PFSK-1 (cell line): ENCODE measurements around the gene LMNTD2.

Source experiments
- FOXP2 ChIP-seq: optimal IDR thresholded peaks from 2 replicates; pipeline ENCODE3; 2011; ENCODE audit warnings: borderline replicate concordance, control low read depth, inconsistent platforms; ENCODE audit not compliant: insufficient read depth; ENCODE audit errors: extremely low read length, extremely low read depth
- POLR2AphosphoS5 ChIP-seq: IDR thresholded peaks from 2 replicates; pipeline ENCODE4 v1.6.1; 2012; ENCODE audit warnings: low read depth, mild to moderate bottlenecking, control low read depth, low read length, moderate library complexity
- REST ChIP-seq, 2 experiments: IDR thresholded peaks; 2 replicates each; pipeline versions ENCODE4 v1.6.1 to v1.8.0; 2011 to 2012; ENCODE audit warnings: low read depth in 2 of 2, low read length in 2 of 2, control low read depth in 1 of 2, inconsistent platforms in 1 of 2, mild to moderate bottlenecking in 1 of 2, moderate library complexity in 1 of 2; ENCODE audit not compliant: insufficient read depth in 1 of 2
- SIN3A ChIP-seq: IDR thresholded peaks from 2 replicates; pipeline ENCODE4 v1.6.1; 2012; ENCODE audit warnings: mild to moderate bottlenecking, low read length, moderate library complexity, borderline replicate concordance; ENCODE audit not compliant: insufficient read depth
- TAF1 ChIP-seq: IDR thresholded peaks from 2 replicates; pipeline ENCODE4 v1.6.1; 2012; ENCODE audit warnings: low read length, control low read depth, borderline replicate concordance; ENCODE audit not compliant: insufficient read depth

The LMNTD2 gene

DNA sequence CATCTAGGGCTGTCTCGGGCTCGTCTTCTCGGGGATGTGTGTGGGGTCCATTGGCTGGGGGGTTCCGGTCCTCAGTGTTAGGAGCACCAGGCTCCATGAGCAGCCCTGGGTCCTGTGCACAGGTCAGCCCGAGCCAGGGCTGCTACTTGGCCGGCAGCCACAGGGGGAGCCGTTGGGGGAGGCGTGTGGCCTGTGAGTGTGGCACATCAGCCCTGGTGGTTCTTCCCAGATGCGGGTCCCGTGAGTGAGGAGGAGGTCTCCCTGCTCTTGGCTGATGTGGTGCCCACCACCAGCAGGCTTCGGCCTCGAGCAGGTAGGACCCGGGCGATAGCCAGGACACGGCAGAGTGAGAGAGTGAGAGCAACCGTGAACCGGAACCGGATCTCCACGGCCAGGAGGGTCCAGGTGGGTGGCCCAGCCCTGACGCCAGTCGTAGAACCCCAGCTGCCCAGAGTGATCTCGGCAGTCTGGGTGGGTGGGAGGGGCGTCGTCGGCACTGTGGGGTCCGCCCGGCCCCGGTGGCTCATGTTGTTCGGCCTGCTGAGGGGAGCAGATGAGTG, 36.7 kb upstream of the LMNTD2 start:
- TF ChIP-seq POLR2AphosphoS5 (no peak), SIN3A (no peak), FOXP2 (no peak), TAF1 (no peak), REST (IDR thresholded peaks at IDR 0.05; ENCODE audit: insufficient read depth in 1 of 2, low read depth in 2 of 2, low read length in 2 of 2) (no peak)

DNA sequence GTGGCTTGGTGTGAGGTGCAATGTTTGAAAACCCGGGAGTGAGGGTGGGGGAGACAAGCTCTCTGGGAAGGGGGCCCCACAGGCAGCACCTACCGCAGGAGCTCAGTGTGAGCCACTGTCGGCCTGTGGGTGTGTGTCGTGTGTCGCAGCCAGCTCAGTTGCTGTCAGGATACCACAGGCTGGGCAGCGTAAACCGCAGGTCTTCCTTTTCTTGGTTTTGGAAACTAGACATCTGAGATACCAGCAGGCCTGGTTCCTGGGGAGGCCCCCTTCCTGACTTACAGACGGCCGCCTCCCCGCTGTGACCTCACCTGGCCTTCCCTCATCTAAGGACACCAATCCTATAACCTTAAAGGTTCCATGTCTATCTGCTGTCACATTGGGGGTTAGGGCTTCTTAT, 35.8 kb upstream of the LMNTD2 start:
- TF ChIP-seq REST (IDR thresholded peaks at IDR 0.05; ENCODE audit: insufficient read depth in 1 of 2, low read depth in 2 of 2, low read length in 2 of 2) (no peak), POLR2AphosphoS5 (no peak), SIN3A (no peak), TAF1 (no peak), FOXP2 (no peak)

DNA sequence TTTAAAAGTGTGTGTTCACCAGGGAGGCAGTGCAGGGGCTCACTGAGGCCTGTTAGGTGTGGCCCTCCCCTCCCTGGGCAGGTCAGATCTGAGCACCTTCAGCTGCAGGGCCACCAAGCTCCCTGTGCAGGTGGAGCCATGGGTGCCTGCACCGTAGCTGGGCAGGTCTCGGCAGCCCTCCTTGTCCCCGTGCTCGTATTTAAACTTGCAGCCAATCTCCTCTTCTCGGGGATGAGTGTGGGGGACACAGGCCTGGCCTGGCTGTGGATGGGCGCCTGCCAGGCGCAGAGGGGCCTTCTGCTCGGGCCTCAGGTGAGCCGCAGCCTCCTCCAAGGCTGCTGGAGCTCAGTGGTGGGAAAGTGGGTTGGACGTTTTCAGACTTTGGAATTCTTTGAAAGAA, 34.9 kb upstream of the LMNTD2 start:
- no peak for TF ChIP-seq FOXP2
- TF ChIP-seq REST (IDR thresholded peaks at IDR 0.05; ENCODE audit: insufficient read depth in 1 of 2, low read depth in 2 of 2, low read length in 2 of 2) = no peak
- TF ChIP-seq SIN3A = no peak
- no peak for TF ChIP-seq POLR2AphosphoS5
- TF ChIP-seq TAF1 = no peak

GRCh38 chr11:593347-593746, 32.8 kb upstream of the LMNTD2 start:
- no peak for TF ChIP-seq REST (IDR thresholded peaks at IDR 0.05; ENCODE audit: insufficient read depth in 1 of 2, low read depth in 2 of 2, low read length in 2 of 2)
- TF ChIP-seq FOXP2 = no peak
- TF ChIP-seq TAF1 = no peak
- no peak for TF ChIP-seq POLR2AphosphoS5
- TF ChIP-seq SIN3A = no peak

- TF ChIP-seq TAF1 (no peak), POLR2AphosphoS5 (no peak), REST (IDR thresholded peaks at IDR 0.05; ENCODE audit: insufficient read depth in 1 of 2, low read depth in 2 of 2, low read length in 2 of 2) (no peak), SIN3A (no peak), FOXP2 (no peak)
Measured at GRCh38 chr11:592918-593317, 32.4 kb upstream of the LMNTD2 start.
